ENCODE results near the gene GMCL1.

DNA sequence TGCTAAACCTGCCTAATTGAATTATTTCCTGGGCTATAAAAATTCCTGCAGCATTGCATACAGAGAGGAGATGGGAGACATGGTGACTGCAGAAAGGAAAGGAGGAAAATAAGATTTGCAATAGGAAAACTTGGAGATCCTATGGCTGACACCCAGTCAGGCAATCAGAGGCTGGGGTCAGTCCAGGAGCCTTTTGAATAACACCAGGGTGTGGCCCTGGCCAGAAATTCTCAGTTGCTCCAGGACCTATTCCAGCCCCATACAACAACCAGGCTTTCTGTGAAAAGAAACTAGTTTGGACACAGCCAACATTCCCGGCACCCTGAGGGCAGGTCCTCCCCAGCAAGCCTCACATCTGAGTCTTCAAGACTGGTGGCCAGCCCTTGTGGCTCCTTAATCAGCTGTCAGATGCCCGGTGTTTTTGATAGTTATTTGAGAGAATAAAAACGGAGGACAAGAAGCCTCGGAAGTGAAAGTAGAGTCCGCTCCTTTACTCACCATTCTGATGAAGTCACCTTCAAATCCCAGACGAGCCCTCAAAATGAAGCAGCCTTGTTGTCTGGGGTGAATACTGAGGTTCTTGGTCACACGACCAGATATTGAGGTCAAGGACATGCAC is 31.1 kb upstream of the GMCL1 start:
- TF ChIP-seq, protein P1, sequence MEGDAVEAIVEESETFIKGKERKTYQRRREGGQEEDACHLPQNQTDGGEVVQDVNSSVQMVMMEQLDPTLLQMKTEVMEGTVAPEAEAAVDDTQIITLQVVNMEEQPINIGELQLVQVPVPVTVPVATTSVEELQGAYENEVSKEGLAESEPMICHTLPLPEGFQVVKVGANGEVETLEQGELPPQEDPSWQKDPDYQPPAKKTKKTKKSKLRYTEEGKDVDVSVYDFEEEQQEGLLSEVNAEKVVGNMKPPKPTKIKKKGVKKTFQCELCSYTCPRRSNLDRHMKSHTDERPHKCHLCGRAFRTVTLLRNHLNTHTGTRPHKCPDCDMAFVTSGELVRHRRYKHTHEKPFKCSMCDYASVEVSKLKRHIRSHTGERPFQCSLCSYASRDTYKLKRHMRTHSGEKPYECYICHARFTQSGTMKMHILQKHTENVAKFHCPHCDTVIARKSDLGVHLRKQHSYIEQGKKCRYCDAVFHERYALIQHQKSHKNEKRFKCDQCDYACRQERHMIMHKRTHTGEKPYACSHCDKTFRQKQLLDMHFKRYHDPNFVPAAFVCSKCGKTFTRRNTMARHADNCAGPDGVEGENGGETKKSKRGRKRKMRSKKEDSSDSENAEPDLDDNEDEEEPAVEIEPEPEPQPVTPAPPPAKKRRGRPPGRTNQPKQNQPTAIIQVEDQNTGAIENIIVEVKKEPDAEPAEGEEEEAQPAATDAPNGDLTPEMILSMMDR (conservative IDR thresholded peaks at IDR 0.05): no peak
- no peak for TF ChIP-seq EZH2 (IDR thresholded peaks at IDR 0.05; ENCODE audit: low read depth)

Measured in PC-9 (cell line).